Measurements from ENCODE around the gene SMIM34.
"Not testable (repeated sequence)": the region's sequence is repeated elsewhere in the genome, so short reads cannot be mapped to it uniquely, and the experiment has no call there.

The SMIM34 gene

GRCh38 chr21:34423805-34424204, at the start of gene SMIM34:
TSS of gene SMIM34 (minus strand) at chr21:34423951. CDS start at chr21:34423839, 112 bp downstream.
- H3K4me3 ChIP-seq (ENCODE audit: low read length); DNase-seq (ENCODE audit: low read depth): not testable (repeated sequence)

GRCh38 chr21:34467333-34467732, 43.6 kb upstream of the SMIM34 start:
- H3K4me3 ChIP-seq (ENCODE audit: low read length), result not testable (repeated sequence)

GRCh38 chr21:34459426-34459825, 35.7 kb upstream of the SMIM34 start:
- not testable (repeated sequence) for DNase-seq (ENCODE audit: low read depth); H3K4me3 ChIP-seq (ENCODE audit: low read length)

More at GRCh38 chr21:34467333-34467732, 43.6 kb upstream of the SMIM34 start:
- DNase-seq (ENCODE audit: low read depth), result not testable (repeated sequence)

- not testable (repeated sequence) for DNase-seq (ENCODE audit: low read depth); H3K4me3 ChIP-seq (ENCODE audit: low read length)
These were observed 34.5 kb upstream of the SMIM34 start for GRCh38 chr21:34458266-34458665.

GRCh38 chr21:34456180-34456579, 32.4 kb upstream of the SMIM34 start:
- DNase-seq (ENCODE audit: low read depth); H3K4me3 ChIP-seq (ENCODE audit: low read length): not testable (repeated sequence)

GRCh38 chr21:34455628-34456027, 31.9 kb upstream of the SMIM34 start:
- not testable (repeated sequence) for DNase-seq (ENCODE audit: low read depth); H3K4me3 ChIP-seq (ENCODE audit: low read length)

DNA sequence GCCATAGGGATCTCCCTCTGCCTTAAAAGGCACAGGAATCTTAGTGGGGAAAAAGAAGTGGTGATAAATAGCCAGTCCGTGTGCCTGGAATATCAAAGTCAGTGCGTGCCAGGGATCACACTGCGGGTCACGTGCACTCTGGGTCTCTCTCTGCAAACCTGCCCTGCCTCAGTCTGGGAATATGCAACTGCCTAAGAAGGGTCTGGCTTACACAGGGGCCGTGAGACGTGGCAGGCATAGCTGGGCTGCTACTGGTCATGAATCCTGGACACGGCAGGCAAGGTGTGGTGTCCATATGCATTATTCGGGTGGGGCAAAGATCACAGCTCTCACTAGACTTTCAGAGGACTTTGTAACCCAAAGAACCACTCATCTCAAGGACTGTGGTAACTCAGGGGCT, 23.3 kb upstream of the SMIM34 start:
- DNase-seq (ENCODE audit: low read depth); H3K4me3 ChIP-seq (ENCODE audit: low read length): not testable (repeated sequence)

- not testable (repeated sequence) for DNase-seq (ENCODE audit: low read depth); H3K4me3 ChIP-seq (ENCODE audit: low read length)
These were observed 19.7 kb upstream of the SMIM34 start for GRCh38 chr21:34443486-34443885.

- not testable (repeated sequence) for H3K4me3 ChIP-seq (ENCODE audit: low read length); DNase-seq (ENCODE audit: low read depth)
These were observed 6.0 kb upstream of the SMIM34 start for GRCh38 chr21:34429710-34430109.

- not testable (repeated sequence) for DNase-seq (ENCODE audit: low read depth); H3K4me3 ChIP-seq (ENCODE audit: low read length)
These were observed 4.7 kb upstream of the SMIM34 start for GRCh38 chr21:34428441-34428840.

DNA sequence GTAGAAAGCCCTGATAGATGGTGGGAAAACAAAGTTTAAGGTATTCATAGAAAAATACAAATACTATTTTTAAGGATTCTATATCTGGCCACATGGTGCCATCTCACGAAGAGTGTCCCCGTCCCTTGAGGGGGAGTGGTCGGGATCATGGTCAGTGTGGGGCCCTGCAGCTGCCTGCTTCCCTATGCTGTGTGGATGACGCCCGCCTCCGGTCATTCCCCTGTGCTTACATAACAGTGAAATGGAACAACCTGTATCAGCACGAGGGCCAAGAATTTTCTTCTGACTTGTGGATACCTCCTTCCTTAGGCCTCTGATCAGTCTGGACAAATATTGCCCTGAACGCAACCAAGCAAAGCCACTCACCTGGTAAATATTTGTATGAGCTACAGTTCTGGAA, 3.6 kb upstream of the SMIM34 start:
- H3K4me3 ChIP-seq (ENCODE audit: low read length); DNase-seq (ENCODE audit: low read depth): not testable (repeated sequence)

- DNase-seq (ENCODE audit: low read depth); H3K4me3 ChIP-seq (ENCODE audit: low read length): not testable (repeated sequence)
These were observed 6.2 kb downstream of the SMIM34 start for GRCh38 chr21:34417448-34418077.

GRCh38 chr21:34407294-34407693, 16.5 kb downstream of the SMIM34 start:
- H3K4me3 ChIP-seq (ENCODE audit: low read length); DNase-seq (ENCODE audit: low read depth): not testable (repeated sequence)

- not testable (repeated sequence) for H3K4me3 ChIP-seq (ENCODE audit: low read length); DNase-seq (ENCODE audit: low read depth)
These were observed 17.1 kb downstream of the SMIM34 start for GRCh38 chr21:34406676-34407075.

GRCh38 chr21:34406102-34406501, 17.6 kb downstream of the SMIM34 start:
- not testable (repeated sequence) for DNase-seq (ENCODE audit: low read depth); H3K4me3 ChIP-seq (ENCODE audit: low read length)

GRCh38 chr21:34405686-34406085, 18.1 kb downstream of the SMIM34 start:
- not testable (repeated sequence) for H3K4me3 ChIP-seq (ENCODE audit: low read length); DNase-seq (ENCODE audit: low read depth)

GRCh38 chr21:34404742-34405141, 19.0 kb downstream of the SMIM34 start:
- not testable (repeated sequence) for H3K4me3 ChIP-seq (ENCODE audit: low read length)

DNA sequence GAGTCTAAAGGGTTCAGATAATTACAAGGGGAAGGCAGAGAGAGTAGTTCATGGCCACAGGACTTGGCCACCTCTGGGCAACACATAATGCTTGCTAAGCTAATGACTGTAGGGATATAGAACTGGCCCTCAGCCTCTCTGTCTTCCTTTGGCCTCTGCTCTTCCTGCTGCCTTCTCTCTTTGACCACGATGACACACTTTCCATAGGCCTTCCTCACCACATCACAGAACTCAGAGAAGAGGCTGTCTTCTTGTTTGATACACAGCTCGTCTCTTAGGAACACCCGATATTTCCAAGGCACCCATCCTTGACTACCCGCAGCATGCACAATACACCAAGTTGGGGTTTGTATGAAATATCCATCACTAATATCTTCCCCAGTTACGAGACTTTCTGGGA, 23.2 kb downstream of the SMIM34 start:
- not testable (repeated sequence) for DNase-seq (ENCODE audit: low read depth); H3K4me3 ChIP-seq (ENCODE audit: low read length)

More at GRCh38 chr21:34404742-34405141, 19.0 kb downstream of the SMIM34 start:
- not testable (repeated sequence) for DNase-seq (ENCODE audit: low read depth)

- not testable (repeated sequence) for H3K4me3 ChIP-seq (ENCODE audit: low read length); DNase-seq (ENCODE audit: low read depth)
These were observed 39.9 kb downstream of the SMIM34 start for GRCh38 chr21:34383724-34384415.

DNA sequence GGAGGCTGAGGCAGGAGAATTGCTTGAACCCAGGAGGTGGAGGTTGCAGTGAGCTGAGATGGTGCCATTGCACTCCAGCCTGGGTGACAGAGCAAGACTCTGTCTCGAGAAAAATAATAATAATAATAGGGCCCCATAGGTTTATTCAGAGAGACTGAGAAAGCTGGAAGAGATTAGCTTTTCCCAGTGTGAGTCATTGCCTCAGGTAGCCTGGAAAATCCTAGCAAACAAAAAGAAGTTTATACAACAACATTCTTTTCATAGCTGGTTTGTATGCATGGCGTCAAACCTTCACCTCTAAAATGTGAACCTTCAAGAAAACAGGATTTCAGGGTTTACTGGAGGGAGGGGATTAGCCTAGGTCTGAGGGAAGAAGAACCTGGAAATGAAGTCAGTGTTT, 40.6 kb downstream of the SMIM34 start:
- not testable (repeated sequence) for DNase-seq (ENCODE audit: low read depth); H3K4me3 ChIP-seq (ENCODE audit: low read length)

DNA sequence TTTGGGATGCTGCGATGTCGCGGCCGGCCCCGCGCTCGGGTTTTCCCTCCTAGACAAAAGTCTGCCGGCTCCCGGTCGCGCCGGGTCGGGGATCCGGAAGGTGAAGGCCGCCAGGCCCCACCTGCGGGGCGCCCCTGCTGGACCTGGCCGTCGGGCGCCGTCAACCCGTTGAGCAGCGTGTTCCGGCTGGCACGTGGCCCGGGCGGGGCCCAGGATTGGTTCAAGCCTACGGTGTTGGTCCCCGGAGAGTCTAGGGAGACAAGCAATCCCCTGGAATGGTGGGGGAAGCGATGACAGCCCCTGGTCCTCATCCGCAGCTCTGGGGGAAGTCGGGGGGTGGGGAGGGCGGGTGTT, 48.2 kb downstream of the SMIM34 start:
- not testable (repeated sequence) for DNase-seq (ENCODE audit: low read depth); H3K4me3 ChIP-seq (ENCODE audit: low read length)
